ENCODE measurements around the gene PROZ.

Gene PROZ

DNA sequence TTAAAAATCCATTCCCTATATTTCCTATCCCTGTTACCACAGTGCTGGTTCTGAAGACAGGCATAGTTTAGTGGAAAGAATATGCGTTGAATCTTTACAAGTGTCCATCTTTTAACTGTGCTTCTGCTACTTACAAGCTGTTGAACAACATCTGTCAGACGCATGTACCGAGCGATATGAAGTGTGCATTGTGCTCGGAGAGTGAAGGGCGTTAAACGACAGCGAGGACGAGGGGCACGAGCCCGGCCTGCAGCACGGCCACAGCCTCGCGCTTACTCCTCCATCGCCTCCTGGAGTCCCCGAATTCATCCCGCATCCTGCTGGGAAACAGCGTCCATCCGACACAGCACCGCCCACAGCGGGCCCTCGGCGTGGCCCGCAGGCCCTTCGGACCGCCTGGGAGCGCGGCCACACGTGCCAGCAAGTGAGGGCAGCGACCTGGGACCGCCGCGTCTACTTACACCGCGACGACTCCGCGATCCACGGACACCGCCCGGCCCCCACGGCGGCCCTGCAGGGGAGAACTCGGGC, 49.5 kb downstream of the PROZ start:
- no peak for DNase-seq (ENCODE audit: low read depth in 2 of 2)

DNA sequence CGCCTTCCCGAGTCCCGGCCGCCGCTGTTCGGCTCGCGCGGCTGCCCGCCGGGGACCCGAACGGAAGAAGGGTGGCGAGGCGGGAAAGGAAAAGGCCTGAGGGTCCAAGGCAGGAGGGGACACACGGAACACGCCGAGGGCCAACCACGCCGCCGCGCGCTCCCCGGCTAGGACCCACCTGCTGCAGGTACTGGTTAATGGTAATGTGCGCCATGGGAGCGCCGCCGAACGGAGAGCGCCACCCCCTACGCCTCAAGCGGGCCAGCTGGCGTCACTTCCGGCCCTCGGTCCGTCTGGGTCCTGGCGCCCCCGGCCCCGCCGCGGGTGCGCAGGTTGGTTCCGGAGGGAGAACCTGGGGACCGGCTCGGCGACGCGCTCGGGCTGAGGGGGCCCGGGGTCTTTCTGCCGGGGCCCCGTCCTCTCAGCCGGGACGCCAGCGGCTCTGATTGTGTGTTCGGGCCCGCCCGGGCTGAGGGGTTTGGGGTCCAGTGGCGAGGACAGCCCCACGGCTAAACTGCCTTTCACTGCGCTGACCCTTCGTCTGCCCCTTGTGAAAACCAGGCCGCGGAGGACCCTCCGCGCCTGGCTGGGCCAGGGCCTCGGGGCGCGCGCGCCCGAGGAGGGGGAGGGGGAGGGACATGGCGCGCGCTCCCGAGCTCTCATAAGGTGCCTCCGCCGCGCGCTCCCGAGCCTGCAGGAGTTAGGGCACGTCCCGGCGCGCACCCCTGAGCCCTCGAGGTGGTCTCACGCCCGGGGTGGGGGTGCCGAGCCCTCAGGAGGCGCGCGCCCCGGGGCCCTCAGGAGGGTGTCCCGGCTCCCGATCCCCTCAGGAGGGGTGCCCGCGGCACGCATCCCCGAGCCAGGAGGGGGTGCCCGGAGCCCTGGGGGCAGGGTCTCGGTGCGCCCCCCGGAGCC, 50.2 kb downstream of the PROZ start, which contains the start of gene PCID2:
Gene PCID2 (minus strand): TSS at position 249 of the 915 bp plus-strand sequence. CDS start 35 bp downstream, at position 214.
- DNase-seq (ENCODE audit: low read depth in 2 of 2), result peak; percentile 83 to 87

DNA sequence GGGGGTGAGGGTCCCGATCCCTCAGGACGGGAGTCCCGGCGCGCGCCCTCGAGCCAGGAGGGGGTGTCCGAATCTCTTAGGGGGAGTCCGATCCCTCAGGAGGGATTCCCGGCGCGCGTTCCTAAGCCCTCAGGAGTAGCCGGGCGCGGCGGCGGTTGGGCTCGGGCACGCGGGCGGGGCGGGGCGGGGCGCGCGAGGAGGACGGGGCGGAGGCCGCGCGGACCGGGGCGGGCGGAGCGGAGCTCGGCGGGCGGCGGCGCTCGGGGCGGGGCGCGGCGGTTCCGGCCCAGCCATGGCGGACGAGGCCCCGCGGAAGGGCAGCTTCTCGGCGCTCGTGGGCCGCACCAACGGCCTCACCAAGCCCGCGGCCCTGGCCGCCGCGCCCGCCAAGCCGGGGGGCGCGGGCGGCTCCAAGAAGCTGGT, 50.9 kb downstream of the PROZ start, which contains the start of gene CUL4A:
Gene CUL4A (plus strand): TSS at position 278 of the 423 bp plus-strand sequence. CDS start 15 bp downstream, at position 293.
- peak; percentile 53 to 69 for DNase-seq (ENCODE audit: low read depth in 2 of 2)

DNA sequence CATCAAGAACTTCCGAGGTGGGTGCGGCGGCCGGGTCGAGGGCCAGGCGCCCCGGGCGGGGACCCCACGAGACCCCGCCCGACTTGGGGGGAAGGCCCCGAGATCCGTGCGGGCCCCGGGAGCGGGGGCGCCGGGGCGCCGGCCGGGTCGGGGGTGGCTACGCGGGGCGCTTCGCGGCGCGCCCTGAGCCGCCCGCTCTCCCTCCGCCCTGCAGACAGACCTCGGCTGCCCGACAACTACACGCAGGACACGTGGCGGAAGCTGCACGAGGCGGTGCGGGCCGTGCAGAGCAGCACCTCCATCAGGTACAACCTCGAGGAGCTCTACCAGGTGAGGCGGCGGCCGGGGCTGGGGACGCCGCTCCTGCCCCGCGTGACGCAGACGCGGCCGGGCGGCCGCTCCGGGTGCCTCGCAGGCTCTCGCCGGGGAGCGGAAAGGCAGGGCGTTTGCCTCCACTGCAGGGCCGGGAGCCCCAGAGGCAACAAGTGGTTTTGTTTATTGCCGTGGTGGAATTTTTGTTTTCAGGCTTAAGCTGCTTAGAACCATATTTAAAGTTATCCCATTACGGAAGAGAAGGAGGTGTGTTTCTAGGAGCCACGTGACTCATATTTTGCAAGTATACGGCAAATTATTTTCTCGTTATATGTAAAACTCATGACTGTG, 51.4 kb downstream of the PROZ start:
- DNase-seq (ENCODE audit: low read depth in 2 of 2), result peak; percentile 43 to 44

DNA sequence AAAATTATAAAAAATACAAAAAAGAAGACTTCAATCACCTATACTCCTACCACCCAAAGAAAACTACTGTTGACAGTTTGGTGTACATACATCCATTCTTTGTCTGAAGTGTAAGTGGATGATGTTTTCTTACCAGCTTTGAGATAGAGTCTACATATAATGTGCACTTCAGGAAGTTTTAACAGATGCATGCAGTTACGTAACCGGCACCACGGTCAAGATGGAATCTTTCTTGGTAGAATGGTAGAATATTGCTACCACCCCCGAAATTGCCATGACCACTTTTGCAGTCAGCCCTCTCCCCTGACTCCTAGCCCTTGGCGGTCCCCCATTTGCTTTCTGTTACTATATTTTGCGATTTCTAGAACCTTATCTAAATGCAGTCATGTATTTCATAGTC, 52.4 kb downstream of the PROZ start:
- no peak for DNase-seq (ENCODE audit: low read depth in 2 of 2)

DNA sequence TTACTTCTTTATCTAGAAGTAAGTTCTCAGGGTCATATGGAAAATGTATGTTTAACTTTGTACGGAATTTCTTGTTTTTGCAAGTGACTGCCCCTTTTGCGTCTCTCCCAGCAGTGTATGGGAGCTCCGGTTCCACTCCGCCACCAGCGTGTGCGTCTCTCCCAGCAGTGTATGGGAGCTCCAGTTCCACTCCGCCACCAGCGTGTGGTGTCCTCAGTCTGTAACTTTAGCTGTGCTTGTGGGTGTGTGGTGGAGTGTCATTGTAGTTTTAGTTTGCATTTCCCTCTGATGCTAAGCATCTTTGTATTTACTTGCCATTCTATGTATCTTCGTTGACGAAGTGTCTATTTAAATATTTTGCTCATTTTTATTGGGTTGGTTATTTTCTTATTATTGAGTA, 53.3 kb downstream of the PROZ start:
- DNase-seq (ENCODE audit: low read depth in 2 of 2), result no peak

DNA sequence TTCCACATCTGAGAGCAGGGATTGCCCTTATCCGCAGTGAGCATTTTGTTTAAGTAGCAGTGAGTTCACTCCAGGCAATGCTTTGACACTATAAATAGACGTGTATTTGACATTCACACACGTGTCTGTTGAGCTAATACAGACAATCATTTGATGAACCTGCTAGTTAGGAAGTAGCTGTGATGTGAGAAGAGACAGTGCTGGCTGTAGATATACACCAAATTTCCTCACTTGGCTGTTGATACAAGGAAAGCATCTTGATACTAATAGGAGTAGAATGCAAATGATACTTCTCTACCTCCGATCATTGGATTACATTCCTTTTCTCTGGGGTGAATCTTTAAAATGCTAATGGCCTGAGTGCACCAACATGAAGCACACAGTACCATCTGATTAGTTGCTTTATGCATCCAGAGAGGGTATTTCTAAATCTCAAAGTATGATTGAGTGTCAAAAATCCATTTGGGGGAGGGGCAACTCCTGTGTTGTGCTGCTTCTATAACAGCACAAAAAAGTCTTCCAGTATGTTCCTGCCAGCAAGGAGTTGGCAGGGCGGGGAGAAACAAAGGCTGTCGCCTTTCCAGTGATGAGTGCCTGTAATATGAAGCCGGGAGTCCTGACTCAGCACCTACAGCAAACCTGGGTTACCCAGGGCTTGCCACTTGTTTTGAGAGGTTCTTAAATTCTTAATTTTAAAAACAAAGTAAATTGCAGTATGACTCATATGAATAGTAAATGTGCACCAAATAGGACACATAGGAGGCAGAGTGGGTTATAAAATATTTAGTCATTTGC, 58.0 kb downstream of the PROZ start:
- no peak for DNase-seq (ENCODE audit: low read depth in 2 of 2)

DNA sequence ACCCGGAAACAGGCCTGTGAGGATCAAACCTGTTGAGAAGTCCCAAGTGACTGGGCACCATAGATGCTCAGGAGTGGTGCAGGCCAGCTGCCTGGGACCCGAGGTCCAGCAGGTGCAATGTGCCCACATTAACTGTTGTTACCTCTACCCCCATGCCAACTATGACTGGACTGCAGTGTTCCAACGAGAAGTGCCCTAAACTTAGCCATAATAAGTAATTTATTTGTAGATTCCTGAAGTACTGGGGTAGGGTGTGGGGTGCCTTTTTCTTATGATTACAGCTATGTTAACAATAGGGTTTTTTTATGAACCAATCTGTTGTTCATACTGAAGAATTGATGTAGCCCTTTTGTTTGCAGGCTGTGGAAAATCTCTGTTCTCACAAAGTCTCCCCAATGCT, 60.1 kb downstream of the PROZ start:
- DNase-seq (ENCODE audit: low read depth in 2 of 2), result no peak

DNA sequence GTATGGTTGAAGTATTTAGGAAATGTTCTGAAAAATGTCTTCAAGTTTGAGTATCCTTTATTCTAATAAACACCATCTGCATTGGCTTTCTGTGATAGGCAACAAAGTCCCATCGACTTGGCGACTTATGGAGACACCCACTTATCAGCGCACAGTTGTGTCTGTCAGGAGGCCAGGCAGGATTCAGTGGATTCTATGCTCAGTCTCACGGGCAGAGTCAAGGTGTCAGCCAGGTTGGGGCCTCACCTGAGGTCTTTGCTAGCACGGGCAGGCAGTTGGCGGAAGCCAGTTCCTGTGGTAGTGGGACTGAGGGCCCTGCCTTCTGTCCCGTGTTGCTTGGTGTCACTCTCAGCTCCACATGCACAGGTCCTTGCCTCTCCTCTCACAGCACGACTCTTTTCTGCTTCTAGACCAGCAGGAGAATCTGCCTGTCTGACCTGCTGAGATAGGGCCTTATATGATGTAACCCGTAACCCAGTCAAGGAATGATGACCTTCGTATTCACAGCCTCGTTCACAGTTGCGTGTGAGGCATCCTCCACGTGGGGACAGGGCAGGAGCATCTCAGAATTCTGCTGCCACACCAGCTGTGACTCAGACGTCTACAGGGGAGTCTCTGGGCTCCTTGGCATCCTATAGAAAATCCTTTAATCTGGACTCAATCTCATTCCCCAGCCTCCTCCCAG, 61.0 kb downstream of the PROZ start:
- DNase-seq (ENCODE audit: low read depth in 2 of 2), result no peak

DNA sequence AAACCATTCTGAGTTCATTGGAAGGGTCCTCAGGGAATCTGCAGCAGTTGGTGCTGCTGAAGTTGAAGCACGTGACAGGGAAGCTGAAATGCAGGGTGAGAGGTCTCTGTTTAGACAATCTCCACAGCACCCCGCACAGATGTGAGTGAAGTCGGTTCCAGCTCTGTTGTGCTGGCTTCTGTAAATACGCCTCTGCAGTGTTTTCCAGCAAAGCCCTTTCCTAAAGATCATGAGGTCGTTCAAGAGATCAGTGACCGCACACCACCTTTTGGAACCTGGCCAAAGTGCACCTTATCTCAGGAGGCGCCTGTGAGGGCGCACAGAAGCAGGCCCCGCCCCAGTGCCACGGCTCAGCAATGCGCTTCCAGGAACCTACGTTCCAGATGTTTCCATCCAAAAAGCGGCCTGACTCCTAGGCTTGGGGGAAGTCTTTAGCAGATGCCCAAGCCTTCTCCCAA, 61.7 kb downstream of the PROZ start:
- no peak for DNase-seq (ENCODE audit: low read depth in 2 of 2)

DNA sequence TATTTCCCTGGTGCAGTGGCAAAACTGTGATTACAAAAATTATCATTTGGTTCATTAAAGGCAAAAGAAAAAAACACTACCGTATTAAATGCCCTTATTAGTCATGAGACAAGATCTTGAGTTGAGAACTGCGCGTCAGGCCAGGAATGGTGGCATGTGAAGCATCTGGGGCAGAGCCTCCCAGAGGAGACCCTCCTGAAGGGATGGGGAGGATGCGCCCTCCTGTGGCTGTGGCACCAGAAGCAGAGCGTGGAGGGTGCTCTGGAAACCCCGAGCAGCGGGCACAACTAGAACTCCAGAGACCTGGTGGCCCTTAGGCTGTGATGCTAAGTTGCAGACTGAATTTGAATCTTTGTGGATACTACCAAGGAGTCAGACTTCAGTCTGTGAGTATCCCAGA, 62.4 kb downstream of the PROZ start:
- DNase-seq (ENCODE audit: low read depth in 2 of 2), result no peak
